ENCODE results near the gene SPART. TPM values are rescaled to one million over a fixed set of nuclear protein-coding genes. Genes with fewer than 3 reads are reported as not detected.

Gene SPART
- total RNA-seq, 4 donors from 2014 or later, result 14.1 to 27.6 (median 18.2) TPM

DNA sequence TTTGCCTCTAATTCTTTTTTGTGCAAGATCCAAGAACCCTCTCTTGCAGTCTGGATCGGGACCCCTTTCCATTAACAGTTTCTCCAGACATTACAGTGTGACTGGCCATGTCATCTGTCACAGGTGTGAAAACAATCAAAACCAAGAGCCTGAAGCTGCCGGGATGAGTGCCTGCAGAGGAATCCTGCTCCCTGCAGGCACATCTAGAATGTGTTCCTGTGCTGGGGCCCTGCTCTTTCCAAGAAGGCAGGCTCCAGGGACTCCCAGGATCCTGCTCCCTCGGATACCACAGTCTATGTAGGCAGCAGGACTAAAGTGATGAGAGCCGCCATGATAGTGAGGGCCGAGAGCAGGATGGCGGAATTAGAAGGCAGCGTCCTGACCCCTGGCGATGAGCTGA, 87.4 kb downstream of the SPART start:
- intact Hi-C loops (cut with DNase I; ENCODE audit: low total_unique reads) (no loop called here), in situ Hi-C loops (cut with MboI; ENCODE audit: low pct_ligation_motif_present in 1 of 4, low pct_unique_long_range_greater_than_20kb in 1 of 4, low sequenced_read_pairs in 3 of 4) (loop anchor here in 2 of 4 donors (25.0 kb wide), 2 partner anchors 272 to 478 kb away; no protein-coding TSS in a partner anchor)
- Histone ChIP-seq H3K4me3 (no peak overlapping the region), H3K36me3 (no peaks in the 10 kb centered on the region), H3K9me3 (no peaks in the 10 kb centered on the region), H3K27me3 (no peaks in the 10 kb centered on the region), H3K4me1 (no peaks in the 10 kb centered on the region), H3K27ac (no peak overlapping the region)
- DNase-seq, result no peak
- TF ChIP-seq, protein P1, sequence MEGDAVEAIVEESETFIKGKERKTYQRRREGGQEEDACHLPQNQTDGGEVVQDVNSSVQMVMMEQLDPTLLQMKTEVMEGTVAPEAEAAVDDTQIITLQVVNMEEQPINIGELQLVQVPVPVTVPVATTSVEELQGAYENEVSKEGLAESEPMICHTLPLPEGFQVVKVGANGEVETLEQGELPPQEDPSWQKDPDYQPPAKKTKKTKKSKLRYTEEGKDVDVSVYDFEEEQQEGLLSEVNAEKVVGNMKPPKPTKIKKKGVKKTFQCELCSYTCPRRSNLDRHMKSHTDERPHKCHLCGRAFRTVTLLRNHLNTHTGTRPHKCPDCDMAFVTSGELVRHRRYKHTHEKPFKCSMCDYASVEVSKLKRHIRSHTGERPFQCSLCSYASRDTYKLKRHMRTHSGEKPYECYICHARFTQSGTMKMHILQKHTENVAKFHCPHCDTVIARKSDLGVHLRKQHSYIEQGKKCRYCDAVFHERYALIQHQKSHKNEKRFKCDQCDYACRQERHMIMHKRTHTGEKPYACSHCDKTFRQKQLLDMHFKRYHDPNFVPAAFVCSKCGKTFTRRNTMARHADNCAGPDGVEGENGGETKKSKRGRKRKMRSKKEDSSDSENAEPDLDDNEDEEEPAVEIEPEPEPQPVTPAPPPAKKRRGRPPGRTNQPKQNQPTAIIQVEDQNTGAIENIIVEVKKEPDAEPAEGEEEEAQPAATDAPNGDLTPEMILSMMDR (IDR thresholded peaks at IDR 0.05), result no peak
- TF ChIP-seq POLR2A (IDR thresholded peaks at IDR 0.05), result no peak
- WGBS, 2 donors (ENCODE audit: low coverage in 1 of 2), result 71 to 91% methylated on average over 1 to 8 of the region's 8 CpGs

Small RNA genes lying within 50 kb of the gene (small RNA-seq; reads per million reads assigned to genes)
- 0 reads per million in 4 donors for gene RNU6-71P

Other genes starting within 250 kb of the SPART start
- gene DCLK1, start 215.0 kb downstream of the SPART start, total RNA-seq, result 10 to 100 TPM in 1 of 4 donors, 1 to 10 TPM in 3; 1.1 to 10.8 (median 6.7) TPM
- under 1 TPM in 1 of 4 donors, not detected in 3; 0.27 TPM for gene SOHLH2, start 131.8 kb downstream of the SPART start, total RNA-seq
- under 1 TPM in 2 of 4 donors, not detected in 2; 0.48 to 0.55 TPM for gene CCDC169, start 48.6 kb downstream of the SPART start, total RNA-seq
- not detected for gene CCNA1, start 86.1 kb upstream of the SPART start, total RNA-seq